ENCODE measurements around the gene ENOX1. TPM values are rescaled to one million over a fixed set of nuclear protein-coding genes. Genes with fewer than 3 reads are reported as not detected.

Gene ENOX1
- total RNA-seq, 1 experiment from 2014 or later = 0.26 TPM

DNA sequence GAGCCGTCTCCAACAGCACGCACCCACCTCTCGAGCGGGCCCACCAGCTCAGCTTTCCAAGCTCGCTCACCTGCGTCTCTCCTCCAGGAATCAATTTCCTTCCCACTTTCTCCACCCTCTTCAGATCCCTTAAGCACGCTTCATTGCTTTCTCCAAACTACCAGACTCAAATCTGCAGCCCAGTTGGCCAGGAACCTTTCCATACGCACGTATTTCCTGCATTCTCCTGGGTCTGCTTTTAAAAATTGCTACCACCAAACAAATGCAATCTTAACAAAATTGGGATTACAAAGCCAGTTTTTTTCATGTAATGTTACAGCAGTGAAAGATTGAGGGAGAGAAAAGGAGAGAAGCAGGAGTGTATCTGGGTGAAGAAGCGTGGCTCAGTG lies 1.5 kb downstream of the ENOX1 start:
- Mint-ChIP-seq H3K27me3 (ENCODE audit: low read depth) (peaks cover 87% of the 10 kb centered on the region), H3K36me3 (no peaks in the 10 kb centered on the region), H3K27ac (no peak overlapping the region), H3K4me1 (peaks cover 19% of the 10 kb centered on the region), H3K4me3 (peak overlapping the region; percentile 85), H3K9me3 (no peaks in the 10 kb centered on the region)
- ChIA-PET POLR2A (no interaction called here), CTCF (no interaction called here)
- DNase-seq (ENCODE audit: low spot score) = no peak
- TF ChIP-seq, protein P1, sequence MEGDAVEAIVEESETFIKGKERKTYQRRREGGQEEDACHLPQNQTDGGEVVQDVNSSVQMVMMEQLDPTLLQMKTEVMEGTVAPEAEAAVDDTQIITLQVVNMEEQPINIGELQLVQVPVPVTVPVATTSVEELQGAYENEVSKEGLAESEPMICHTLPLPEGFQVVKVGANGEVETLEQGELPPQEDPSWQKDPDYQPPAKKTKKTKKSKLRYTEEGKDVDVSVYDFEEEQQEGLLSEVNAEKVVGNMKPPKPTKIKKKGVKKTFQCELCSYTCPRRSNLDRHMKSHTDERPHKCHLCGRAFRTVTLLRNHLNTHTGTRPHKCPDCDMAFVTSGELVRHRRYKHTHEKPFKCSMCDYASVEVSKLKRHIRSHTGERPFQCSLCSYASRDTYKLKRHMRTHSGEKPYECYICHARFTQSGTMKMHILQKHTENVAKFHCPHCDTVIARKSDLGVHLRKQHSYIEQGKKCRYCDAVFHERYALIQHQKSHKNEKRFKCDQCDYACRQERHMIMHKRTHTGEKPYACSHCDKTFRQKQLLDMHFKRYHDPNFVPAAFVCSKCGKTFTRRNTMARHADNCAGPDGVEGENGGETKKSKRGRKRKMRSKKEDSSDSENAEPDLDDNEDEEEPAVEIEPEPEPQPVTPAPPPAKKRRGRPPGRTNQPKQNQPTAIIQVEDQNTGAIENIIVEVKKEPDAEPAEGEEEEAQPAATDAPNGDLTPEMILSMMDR (IDR thresholded peaks at IDR 0.05) = no peak
- ATAC-seq = no peak

DNA sequence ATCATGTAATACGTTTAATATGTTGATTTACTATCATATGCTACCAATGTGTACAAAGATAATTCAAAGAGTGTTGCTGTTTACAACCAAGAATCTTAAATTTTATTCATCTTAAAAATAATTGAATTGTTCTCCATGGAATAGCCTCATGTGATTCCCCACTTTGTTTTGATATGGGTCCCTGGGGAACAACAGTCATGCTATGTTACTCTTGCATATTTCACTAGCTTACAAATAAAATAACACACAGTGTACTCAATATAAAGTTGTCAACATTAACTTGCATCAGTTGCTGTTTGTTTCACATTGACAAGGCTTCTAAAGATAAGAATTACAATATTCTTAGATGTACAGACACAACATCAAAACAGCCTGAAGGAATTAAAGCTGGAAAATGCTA lies 2.3 kb downstream of the ENOX1 start:
- no peaks in the 10 kb centered on the region for H3K36me3 Mint-ChIP-seq
- peaks cover 90% of the 10 kb centered on the region for H3K27me3 Mint-ChIP-seq (ENCODE audit: low read depth)
- no peak overlapping the region for H3K4me3 Mint-ChIP-seq
- no peaks in the 10 kb centered on the region for H3K9me3 Mint-ChIP-seq
- ChIA-PET CTCF (no interaction called here), POLR2A (no interaction called here)
- TF ChIP-seq, protein P2, sequence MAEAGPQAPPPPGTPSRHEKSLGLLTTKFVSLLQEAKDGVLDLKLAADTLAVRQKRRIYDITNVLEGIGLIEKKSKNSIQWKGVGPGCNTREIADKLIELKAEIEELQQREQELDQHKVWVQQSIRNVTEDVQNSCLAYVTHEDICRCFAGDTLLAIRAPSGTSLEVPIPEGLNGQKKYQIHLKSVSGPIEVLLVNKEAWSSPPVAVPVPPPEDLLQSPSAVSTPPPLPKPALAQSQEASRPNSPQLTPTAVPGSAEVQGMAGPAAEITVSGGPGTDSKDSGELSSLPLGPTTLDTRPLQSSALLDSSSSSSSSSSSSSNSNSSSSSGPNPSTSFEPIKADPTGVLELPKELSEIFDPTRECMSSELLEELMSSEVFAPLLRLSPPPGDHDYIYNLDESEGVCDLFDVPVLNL (CRISPR knock-in tag; IDR thresholded peaks at IDR 0.05; ENCODE audit: borderline replicate concordance, low read depth) = no peak
- TF ChIP-seq SMAD4 (CRISPR knock-in tag; IDR thresholded peaks at IDR 0.05) = no peak
- peaks cover 19% of the 10 kb centered on the region for H3K4me1 Mint-ChIP-seq
- no peak overlapping the region for H3K27ac Mint-ChIP-seq
- DNase-seq (ENCODE audit: low spot score) (no peak), ATAC-seq (no peak)

DNA sequence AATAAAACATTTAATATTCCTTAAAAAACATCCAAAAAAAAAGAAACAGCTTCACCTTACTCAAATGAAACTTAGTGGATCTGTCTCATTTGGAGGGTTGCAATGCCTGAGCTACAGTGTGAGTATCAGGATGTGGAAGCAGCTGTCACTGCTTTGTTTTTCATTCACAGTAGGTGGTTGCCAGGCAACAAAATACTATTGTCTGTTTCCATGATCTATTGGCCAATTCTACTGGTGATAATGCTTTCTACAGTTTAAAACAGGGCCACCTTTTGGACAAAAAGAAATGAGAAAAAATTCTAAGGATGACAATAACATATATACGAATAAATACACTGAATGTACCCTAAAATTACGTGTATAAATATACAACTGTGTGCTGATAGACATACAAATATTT lies 3.0 kb downstream of the ENOX1 start:
- DNase-seq (ENCODE audit: low spot score) (no peak), ATAC-seq (no peak)
- ChIA-PET CTCF (no interaction called here), POLR2A (no interaction called here)
- no peak overlapping the region for H3K27ac Mint-ChIP-seq
- no peaks in the 10 kb centered on the region for H3K36me3 Mint-ChIP-seq
- H3K4me3 Mint-ChIP-seq = no peak overlapping the region
- no peak for TF ChIP-seq ELF4 (CRISPR knock-in tag; IDR thresholded peaks at IDR 0.05; ENCODE audit: low read depth)
- no peak for TF ChIP-seq ZNF317 (CRISPR knock-in tag; IDR thresholded peaks at IDR 0.05; ENCODE audit: borderline replicate concordance, low read depth)
- TF ChIP-seq OVOL2 (CRISPR knock-in tag; IDR thresholded peaks at IDR 0.05; ENCODE audit: borderline replicate concordance) = no peak
- TF ChIP-seq, protein P3, sequence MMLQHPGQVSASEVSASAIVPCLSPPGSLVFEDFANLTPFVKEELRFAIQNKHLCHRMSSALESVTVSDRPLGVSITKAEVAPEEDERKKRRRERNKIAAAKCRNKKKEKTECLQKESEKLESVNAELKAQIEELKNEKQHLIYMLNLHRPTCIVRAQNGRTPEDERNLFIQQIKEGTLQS (CRISPR knock-in tag; conservative IDR thresholded peaks at IDR 0.05) = no peak
- H3K4me1 Mint-ChIP-seq = peaks cover 16% of the 10 kb centered on the region
- no peaks in the 10 kb centered on the region for H3K9me3 Mint-ChIP-seq
- H3K27me3 Mint-ChIP-seq (ENCODE audit: low read depth) = peaks cover 90% of the 10 kb centered on the region

DNA sequence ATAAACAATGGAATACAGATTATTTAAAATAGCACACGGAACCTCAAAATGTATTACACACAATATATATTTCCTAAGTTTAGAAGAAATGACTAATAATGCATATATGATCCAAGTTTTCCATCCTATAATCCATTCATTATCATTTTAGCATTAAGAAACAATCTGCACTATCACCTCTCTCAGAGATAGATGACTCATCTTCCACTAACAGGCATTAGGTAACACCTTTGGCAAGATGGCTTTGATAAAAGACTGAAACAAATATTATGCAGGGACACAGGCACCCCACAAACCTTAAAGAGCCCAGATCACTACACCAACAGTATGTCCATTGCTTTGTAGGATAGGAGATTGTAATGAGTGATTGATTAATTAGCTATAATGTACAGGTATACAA lies 4.1 kb downstream of the ENOX1 start:
- Mint-ChIP-seq H3K27ac (no peak overlapping the region), H3K4me3 (no peak overlapping the region), H3K36me3 (no peaks in the 10 kb centered on the region), H3K27me3 (ENCODE audit: low read depth) (peaks cover 92% of the 10 kb centered on the region), H3K4me1 (peaks cover 8% of the 10 kb centered on the region), H3K9me3 (no peaks in the 10 kb centered on the region)
- DNase-seq (ENCODE audit: low spot score) = no peak
- CTCF ChIA-PET = no interaction called here
- ATAC-seq = no peak
- POLR2A ChIA-PET = no interaction called here
- TF ChIP-seq KAT7 (CRISPR knock-in tag; IDR thresholded peaks at IDR 0.05; ENCODE audit: borderline replicate concordance) = no peak
- no peak for TF ChIP-seq MYBL2 (CRISPR knock-in tag; IDR thresholded peaks at IDR 0.05)
- no peak for TF ChIP-seq TP53 (CRISPR knock-in tag; IDR thresholded peaks at IDR 0.05)
- TF ChIP-seq, protein P4, sequence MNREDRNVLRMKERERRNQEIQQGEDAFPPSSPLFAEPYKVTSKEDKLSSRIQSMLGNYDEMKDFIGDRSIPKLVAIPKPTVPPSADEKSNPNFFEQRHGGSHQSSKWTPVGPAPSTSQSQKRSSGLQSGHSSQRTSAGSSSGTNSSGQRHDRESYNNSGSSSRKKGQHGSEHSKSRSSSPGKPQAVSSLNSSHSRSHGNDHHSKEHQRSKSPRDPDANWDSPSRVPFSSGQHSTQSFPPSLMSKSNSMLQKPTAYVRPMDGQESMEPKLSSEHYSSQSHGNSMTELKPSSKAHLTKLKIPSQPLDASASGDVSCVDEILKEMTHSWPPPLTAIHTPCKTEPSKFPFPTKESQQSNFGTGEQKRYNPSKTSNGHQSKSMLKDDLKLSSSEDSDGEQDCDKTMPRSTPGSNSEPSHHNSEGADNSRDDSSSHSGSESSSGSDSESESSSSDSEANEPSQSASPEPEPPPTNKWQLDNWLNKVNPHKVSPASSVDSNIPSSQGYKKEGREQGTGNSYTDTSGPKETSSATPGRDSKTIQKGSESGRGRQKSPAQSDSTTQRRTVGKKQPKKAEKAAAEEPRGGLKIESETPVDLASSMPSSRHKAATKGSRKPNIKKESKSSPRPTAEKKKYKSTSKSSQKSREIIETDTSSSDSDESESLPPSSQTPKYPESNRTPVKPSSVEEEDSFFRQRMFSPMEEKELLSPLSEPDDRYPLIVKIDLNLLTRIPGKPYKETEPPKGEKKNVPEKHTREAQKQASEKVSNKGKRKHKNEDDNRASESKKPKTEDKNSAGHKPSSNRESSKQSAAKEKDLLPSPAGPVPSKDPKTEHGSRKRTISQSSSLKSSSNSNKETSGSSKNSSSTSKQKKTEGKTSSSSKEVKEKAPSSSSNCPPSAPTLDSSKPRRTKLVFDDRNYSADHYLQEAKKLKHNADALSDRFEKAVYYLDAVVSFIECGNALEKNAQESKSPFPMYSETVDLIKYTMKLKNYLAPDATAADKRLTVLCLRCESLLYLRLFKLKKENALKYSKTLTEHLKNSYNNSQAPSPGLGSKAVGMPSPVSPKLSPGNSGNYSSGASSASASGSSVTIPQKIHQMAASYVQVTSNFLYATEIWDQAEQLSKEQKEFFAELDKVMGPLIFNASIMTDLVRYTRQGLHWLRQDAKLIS (CRISPR knock-in tag; IDR thresholded peaks at IDR 0.05; ENCODE audit: borderline replicate concordance) = no peak
- TF ChIP-seq TEAD4 (CRISPR knock-in tag; IDR thresholded peaks at IDR 0.05) = no peak
- TF ChIP-seq ZNF416 (CRISPR knock-in tag; IDR thresholded peaks at IDR 0.05) = no peak
- TF ChIP-seq, protein P5, sequence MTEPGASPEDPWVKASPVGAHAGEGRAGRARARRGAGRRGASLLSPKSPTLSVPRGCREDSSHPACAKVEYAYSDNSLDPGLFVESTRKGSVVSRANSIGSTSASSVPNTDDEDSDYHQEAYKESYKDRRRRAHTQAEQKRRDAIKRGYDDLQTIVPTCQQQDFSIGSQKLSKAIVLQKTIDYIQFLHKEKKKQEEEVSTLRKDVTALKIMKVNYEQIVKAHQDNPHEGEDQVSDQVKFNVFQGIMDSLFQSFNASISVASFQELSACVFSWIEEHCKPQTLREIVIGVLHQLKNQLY (CRISPR knock-in tag; IDR thresholded peaks at IDR 0.05) = no peak
- no peak for TF ChIP-seq IRF2 (CRISPR knock-in tag; IDR thresholded peaks at IDR 0.05; ENCODE audit: borderline replicate concordance, low read depth)
- no peak for TF ChIP-seq CREB1 (CRISPR knock-in tag; IDR thresholded peaks at IDR 0.05)
- no peak for TF ChIP-seq ZNF317 (CRISPR knock-in tag; IDR thresholded peaks at IDR 0.05; ENCODE audit: borderline replicate concordance, low read depth)
- TF ChIP-seq, protein P6, sequence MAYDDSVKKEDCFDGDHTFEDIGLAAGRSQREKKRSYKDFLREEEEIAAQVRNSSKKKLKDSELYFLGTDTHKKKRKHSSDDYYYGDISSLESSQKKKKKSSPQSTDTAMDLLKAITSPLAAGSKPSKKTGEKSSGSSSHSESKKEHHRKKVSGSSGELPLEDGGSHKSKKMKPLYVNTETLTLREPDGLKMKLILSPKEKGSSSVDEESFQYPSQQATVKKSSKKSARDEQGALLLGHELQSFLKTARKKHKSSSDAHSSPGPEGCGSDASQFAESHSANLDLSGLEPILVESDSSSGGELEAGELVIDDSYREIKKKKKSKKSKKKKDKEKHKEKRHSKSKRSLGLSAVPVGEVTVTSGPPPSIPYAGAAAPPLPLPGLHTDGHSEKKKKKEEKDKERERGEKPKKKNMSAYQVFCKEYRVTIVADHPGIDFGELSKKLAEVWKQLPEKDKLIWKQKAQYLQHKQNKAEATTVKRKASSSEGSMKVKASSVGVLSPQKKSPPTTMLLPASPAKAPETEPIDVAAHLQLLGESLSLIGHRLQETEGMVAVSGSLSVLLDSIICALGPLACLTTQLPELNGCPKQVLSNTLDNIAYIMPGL (CRISPR knock-in tag; IDR thresholded peaks at IDR 0.05) = no peak
- TF ChIP-seq ZNF121 (CRISPR knock-in tag; IDR thresholded peaks at IDR 0.05) = no peak
- TF ChIP-seq ETV6 (CRISPR knock-in tag; IDR thresholded peaks at IDR 0.05) = no peak
- no peak for TF ChIP-seq PRRX2 (CRISPR knock-in tag; IDR thresholded peaks at IDR 0.05)
- TF ChIP-seq ZNF232 (CRISPR knock-in tag; IDR thresholded peaks at IDR 0.05) = no peak
- no peak for TF ChIP-seq GABPB1 (CRISPR knock-in tag; IDR thresholded peaks at IDR 0.05)
